Measurements from ENCODE around the gene HOXD4.

The HOXD4 gene

GRCh38 chr2:176139661-176140512 lies 11.5 kb upstream of the HOXD4 start:
- no peak for DNase-seq (ENCODE audit: low spot score)

DNA sequence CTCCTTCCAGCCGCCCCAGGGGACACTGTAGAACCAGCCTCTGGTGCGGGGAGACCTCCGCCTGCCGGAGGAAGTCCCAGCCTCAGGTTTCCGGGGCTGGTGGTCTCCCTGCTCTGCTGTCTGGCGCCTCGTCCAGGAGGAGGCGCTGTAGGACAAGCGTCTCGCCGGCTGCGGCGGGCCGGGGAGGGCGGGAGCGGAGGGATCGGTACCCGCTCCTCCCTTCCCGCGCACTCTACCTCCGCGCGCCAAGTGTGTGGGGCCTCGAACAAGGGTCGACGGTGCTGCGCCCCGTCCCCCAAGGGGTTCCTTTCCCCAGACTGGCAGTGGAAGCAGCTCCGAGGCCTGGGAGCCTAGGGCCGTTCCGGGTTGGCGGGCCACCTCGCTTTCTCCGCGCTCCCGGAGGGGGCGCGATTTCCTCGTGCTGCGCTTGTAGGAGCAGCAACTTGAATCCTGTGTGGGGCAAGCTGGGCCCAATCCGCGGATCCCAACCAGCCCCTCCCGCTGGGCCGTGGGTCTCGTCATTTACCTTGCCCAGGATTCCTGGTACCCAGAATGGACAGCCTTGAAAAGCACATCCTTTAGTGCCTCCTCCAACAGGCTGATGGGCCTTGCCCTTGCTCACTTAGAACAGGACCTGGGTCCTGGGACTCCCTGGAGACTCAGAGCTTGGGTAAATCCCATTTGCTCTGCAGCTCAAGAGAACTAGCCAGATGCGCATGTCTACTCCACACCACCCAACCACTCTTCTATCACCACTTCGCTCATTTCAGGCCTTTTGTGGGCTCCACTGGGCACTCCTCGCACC lies 10.6 kb upstream of the HOXD4 start:
- DNase-seq (ENCODE audit: low spot score) = peak; percentile 98

GRCh38 chr2:176142281-176142680 lies 9.1 kb upstream of the HOXD4 start:
- DNase-seq (ENCODE audit: low spot score) = no peak

- no peak for DNase-seq (ENCODE audit: low spot score)
Observed at GRCh38 chr2:176145085-176145969, 6.0 kb upstream of the HOXD4 start.

- DNase-seq (ENCODE audit: low spot score) = no peak
Observed at GRCh38 chr2:176146101-176146500, 5.2 kb upstream of the HOXD4 start.

DNA sequence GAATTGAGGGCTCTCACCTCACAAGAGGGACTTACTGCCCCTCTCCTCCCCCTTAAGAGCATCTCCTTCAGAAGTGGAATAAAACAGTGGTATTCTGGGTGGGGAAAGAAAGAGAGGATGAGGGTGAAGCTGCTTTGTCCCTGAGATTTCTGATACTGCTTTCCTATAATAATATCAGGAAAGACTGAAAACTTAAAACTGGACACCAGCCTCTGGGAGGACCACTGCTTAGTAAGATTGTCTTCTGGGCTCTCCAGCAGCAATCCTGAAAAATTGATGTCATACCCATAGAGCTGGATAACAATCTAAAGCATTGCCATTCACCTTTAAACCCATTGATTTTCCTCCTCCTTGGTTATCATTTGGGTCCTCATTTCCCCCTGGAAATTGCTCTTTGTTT lies 4.7 kb upstream of the HOXD4 start:
- no peak for DNase-seq (ENCODE audit: low spot score)

- DNase-seq (ENCODE audit: low spot score) = no peak
Observed at GRCh38 chr2:176147210-176147799, 4.0 kb upstream of the HOXD4 start.

- no peak for DNase-seq (ENCODE audit: low spot score)
Observed at GRCh38 chr2:176147800-176148496, 3.4 kb upstream of the HOXD4 start.

DNA sequence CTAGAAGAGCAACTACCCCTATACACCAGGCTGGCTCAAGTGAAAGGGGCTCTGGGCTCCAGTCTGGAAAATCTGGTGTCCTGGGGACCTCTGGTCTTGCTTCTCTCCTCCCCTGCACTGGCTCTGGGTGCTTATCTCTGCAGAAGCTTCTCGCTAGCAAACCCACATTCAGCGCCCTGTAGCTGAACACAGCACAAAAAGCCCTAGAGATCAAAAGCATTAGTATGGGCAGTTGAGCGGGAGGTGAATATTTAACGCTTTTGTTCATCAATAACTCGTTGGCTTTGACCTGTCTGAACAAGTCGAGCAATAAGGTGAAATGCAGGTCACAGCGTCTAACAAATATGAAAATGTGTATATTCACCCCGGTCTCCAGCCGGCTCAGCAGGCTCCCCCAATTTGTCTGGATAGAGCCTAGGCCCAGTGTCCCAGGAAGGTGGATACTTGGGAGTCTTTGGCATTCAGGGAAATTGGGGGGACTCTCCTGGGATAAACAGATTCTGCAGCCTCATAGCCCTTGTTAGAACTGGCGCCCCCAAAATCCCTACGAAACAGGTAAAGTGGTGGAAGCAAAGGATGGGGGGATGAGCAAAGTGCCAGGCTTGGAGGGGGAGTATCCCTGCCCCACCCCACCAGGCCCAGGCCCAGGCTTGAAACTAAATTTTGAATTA lies 2.5 kb upstream of the HOXD4 start:
- no peak for DNase-seq (ENCODE audit: low spot score)

DNA sequence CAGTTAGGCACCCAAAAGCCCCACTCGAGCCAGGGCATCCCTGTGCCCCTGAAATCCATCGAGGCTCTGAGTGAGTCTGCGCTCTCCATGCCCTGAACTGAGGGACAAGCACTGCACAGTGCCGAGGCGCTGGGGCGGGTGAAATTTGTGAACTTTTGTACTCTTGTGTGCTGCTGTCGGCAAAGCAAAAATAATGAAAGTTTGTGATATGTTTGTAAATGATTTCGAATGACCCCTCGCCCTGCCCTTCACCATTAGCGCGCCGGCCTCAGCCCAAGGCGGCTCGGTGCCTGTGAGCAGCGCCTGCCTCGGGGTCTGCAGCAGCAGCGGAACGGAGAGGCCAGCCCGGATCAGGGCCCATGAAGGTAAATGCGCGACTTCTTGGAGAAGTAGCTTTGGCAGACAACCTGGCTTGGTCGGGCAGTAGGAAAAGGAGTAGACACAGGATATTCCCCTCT lies 1.8 kb upstream of the HOXD4 start:
- DNase-seq (ENCODE audit: low spot score) = no peak

DNA sequence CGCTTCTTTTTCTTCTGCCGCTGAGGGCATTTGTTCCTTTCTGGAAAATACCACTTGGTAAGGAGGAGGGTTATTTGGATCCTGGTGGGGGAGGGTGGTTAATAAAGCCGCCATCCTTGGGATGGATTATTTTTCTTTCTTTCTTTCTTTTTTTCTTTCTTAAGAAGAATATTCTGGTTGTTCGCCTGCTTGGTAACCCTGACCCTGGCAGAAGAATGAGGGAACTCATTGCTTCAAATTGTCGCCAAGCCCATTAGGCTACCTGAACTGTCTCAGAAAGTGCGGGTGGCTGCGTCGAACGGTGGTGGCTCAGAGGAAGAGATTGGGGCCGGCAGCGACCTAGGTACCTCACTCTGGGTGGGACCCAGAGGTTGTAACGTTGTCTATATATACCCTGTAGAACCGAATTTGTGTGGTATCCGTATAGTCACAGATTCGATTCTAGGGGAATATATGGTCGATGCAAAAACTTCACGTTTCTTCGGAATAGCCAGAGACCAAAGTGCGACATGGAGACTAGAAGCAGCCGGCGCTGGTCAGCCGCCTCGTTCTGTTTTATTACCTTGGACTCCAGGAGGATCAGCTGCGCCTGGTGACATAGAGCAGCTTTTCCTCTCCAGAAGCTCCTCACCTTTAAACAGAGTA lies 1.3 kb upstream of the HOXD4 start:
- DNase-seq (ENCODE audit: low spot score) = no peak

DNA sequence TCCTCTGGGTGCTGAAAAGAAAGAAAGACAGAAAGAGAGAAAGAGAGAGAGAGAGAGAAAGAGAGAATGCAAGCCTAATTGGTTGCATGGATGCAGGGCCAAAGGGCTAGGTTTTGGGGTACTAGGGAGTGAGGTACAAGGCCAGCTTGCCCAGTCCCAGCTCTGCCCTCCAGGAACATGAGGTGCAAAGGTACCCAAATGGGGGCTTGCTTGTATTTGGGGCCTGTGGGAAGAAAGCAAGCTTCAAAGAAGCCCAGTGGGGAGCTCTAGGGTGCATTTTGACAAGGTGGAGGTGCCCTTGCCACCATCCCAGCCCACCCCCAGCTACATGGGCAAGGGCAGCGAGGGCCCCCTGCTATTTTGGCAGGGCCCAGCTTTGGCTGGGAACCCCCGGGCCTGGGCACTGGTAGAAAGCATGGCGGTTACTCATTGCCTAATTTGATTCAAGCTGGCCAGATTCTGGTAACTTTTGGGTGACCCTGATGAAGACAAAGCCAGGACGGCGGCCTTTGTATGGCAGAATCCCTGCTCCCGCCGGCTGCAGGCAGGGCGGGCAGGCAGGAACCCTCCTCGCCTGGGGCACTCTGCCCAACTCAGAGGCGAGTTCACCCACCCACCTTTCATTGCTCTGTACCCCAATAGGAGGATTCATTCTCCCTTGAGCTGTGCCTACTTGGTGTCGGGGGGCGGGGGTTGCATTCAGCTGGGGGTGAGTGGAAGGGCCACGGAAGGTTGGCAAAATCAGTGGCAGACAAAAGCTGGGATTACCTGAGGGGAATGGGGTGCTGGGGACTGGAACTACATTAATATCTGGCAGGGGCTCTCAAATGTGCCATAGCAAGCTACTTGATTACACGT lies 537 bp upstream of the HOXD4 start:
- no peak for DNase-seq (ENCODE audit: low spot score)

- DNase-seq (ENCODE audit: low spot score) = no peak
Observed at GRCh38 chr2:176152350-176153181, 1.2 kb downstream of the HOXD4 start.

DNA sequence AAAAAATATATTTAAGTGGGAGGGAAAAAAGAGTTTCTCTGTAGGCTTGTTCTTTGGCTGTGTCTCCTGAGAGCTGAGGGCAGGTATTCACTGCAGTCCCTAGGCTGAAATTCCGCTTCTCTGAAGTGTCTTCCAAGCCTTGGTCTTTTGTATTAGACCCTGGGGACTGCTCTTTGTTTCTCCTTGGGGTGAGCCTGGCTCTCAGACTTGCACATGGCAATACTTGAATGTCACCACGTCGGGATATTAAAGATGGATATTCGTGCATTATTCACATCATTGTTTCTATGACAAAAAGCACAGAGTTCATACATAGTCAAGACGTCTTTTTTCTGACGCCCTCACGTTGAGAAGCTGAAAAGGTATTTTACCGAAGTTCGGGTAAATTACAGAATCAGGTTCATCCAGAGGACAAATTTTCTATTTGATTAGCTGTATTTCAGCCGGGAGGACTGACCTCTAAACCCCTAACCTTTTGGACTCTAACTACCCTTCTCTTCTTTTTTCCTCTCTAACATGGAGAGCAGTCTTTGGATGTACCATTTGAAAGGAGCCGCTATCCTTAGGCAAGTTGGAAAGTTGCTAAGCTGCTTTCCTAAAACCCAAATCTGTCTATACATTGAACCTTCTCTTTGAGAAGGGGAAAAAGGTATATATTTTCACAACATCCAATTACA lies 3.4 kb downstream of the HOXD4 start:
- DNase-seq (ENCODE audit: low spot score) = no peak

DNA sequence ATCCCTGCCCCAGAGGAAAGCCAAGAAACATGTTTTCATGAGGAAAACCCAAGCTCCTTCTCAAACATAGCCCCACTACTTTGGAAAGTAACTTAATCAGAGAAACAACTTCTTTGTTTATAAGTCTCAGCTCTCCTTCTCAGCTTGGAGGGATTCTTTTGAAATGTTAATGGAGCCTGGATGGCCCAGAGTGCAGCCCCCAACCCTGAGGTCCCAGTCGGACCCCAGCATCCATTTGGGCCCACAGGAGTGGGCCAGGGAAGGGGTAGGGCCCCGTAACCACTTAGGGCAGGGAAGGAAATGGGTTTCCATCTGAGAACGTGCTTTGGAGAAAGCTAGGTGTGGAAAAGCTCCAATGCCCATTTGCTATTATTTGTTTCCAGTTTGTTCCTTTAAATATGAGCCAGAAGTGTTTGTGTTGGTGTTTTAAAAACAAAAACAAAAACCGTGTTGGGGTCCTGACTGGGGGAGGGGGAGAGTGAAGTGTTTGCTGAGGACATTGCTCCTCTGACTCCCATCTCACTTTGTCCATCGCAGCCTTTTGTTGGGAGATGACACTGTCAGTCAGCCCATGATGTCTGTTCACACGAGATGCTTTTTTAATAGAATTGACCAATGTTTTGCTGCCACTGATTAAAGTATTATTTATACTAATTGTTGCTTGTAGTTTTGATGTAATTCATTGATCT lies 4.2 kb downstream of the HOXD4 start:
- DNase-seq (ENCODE audit: low spot score) = no peak

DNA sequence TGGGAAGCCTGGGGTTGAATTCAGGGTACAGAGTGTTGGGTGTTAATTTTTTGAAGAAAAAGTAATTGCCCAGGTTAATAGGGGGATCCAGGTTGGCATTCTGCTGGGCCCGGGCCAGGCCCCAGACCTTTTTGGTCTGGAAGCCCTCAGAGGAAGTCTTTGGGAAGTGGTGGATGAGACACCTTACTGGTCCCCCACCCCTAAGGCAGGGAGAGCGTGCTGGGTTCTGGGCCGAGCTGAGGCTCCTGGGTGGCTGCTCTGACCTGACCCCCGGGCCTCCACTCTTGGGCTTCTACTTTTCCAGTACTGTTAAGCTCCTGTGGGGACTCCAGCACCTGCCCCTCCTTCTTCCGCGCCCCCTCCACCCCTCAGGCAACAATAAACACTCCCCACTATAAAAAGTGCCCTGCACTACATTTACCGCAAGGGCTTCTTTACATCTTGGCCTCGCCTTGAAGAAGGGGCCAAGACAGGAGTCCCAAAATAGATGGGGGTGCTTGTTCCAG lies 5.0 kb downstream of the HOXD4 start:
- no peak for DNase-seq (ENCODE audit: low spot score)
